GM19238 (cell line): ENCODE measurements around the gene NUDT5.
"Not testable (repeated sequence)": the region's sequence is repeated elsewhere in the genome, so short reads cannot be mapped to it uniquely, and the experiment has no call there.

ENCODE experiments used
- DNase-seq: peaks from one replicate; pipeline ENCODE4 v3.0.0; 2011; ENCODE audit warnings: low spot score; ENCODE audit not compliant: insufficient read length

Gene NUDT5

GRCh38 chr10:12195603-12196506, at the start of gene NUDT5, which contains the start of gene CDC123:
NUDT5 (minus strand) TSS chr10:12195891; CDS start chr10:12186291, 9,600 bp downstream.
CDC123 (plus strand) TSS chr10:12196188; CDS start chr10:12196246, 58 bp downstream.
- DNase-seq, result peak; percentile 88

GRCh38 chr10:12243864-12244620, 48.4 kb upstream of the NUDT5 start:
- peak; percentile 25 for DNase-seq

- DNase-seq, result no peak
These were observed 46.3 kb upstream of the NUDT5 start for GRCh38 chr10:12241810-12242529.

GRCh38 chr10:12238821-12239220, 43.1 kb upstream of the NUDT5 start:
- DNase-seq, result no peak

GRCh38 chr10:12237265-12238220, 41.9 kb upstream of the NUDT5 start:
- no peak for DNase-seq

- DNase-seq, result no peak
These were observed 40.1 kb upstream of the NUDT5 start for GRCh38 chr10:12235796-12236195.

- DNase-seq, result no peak
These were observed 39.5 kb upstream of the NUDT5 start for GRCh38 chr10:12235116-12235694.

- not testable (repeated sequence) for DNase-seq
These were observed 39.0 kb upstream of the NUDT5 start for GRCh38 chr10:12234687-12235086.

GRCh38 chr10:12228851-12229250, 33.2 kb upstream of the NUDT5 start:
- DNase-seq, result no peak

GRCh38 chr10:12226438-12226837, 30.7 kb upstream of the NUDT5 start:
- DNase-seq, result not testable (repeated sequence)

- DNase-seq, result no peak
These were observed 29.8 kb upstream of the NUDT5 start for GRCh38 chr10:12225444-12225843.

GRCh38 chr10:12221323-12222298, 25.9 kb upstream of the NUDT5 start:
- no peak for DNase-seq

- no peak for DNase-seq
These were observed 23.3 kb upstream of the NUDT5 start for GRCh38 chr10:12218991-12219390.

GRCh38 chr10:12214763-12215218, 19.1 kb upstream of the NUDT5 start:
- no peak for DNase-seq

- DNase-seq, result no peak
These were observed 18.4 kb upstream of the NUDT5 start for GRCh38 chr10:12214093-12214492.

- DNase-seq, result no peak
These were observed 17.9 kb upstream of the NUDT5 start for GRCh38 chr10:12213621-12214020.

- no peak for DNase-seq
These were observed 16.8 kb upstream of the NUDT5 start for GRCh38 chr10:12212454-12212853.

GRCh38 chr10:12208460-12208859, 12.8 kb upstream of the NUDT5 start:
- no peak for DNase-seq

- no peak for DNase-seq
These were observed 11.4 kb upstream of the NUDT5 start for GRCh38 chr10:12207114-12207513.
